IMR-90 (cell line): ENCODE results near the gene TAGLN. TPM values are rescaled to one million over a fixed set of nuclear protein-coding genes. Genes with fewer than 3 reads are reported as not detected.

Source experiments
- ATAC-seq: fragments of 200-7000 bp; cut with Tn5 transposase; 2 replicates; pipeline ENCODE4 v1.9.1; 2020; ENCODE audit warnings: low read depth, mild to moderate bottlenecking, moderate library complexity
- BruUV-seq: library from RNA; stranded (reverse); fragments of 400-500 nt; replicated peaks from 2 replicates; lab custom pipeline; 2021; lab: Mats Ljungman, UMichigan
- CTCF ChIA-PET: fragments of 300-600 bp; formaldehyde crosslinking; extraction: SDS; loops from one replicate; lab custom pipeline; 2021; ENCODE audit warnings: antibody characterized with exemption; lab: Yijun Ruan, JAX
- POLR2A ChIA-PET: fragments of 300-600 bp; sonication (Branson Sonifier 250); formaldehyde crosslinking; loops from one replicate; lab custom pipeline; 2022; ENCODE audit warnings: antibody characterized with exemption; ENCODE audit not compliant: unreplicated experiment; lab: Charles Lee
- DNase-seq: peaks from one replicate; pipeline ENCODE4 v3.0.0; 2013
- H2AFZ ChIP-seq: replicated peaks from 2 replicates; pipeline ENCODE3; 2013; ENCODE audit warnings: low read length, mild to moderate bottlenecking; ENCODE audit not compliant: poor library complexity
- H2AK5ac ChIP-seq: 2 replicates; pipeline ENCODE4 v1.6.1; 2013; ENCODE audit warnings: low read depth, low read length, inconsistent platforms
- H2AK9ac ChIP-seq: replicated peaks from 2 replicates; pipeline ENCODE3; 2013; ENCODE audit warnings: mild to moderate bottlenecking, low read depth, low read length, moderate library complexity; ENCODE audit not compliant: poor library complexity
- H2BK120ac ChIP-seq: 2 replicates; pipeline ENCODE4 v1.6.1; 2013; ENCODE audit warnings: low read depth, low read length, inconsistent platforms
- H2BK15ac ChIP-seq: 3 replicates; pipeline ENCODE4 v1.6.1; 2013; ENCODE audit warnings: low read depth, low read length, inconsistent platforms
- H2BK20ac ChIP-seq: 2 replicates; pipeline ENCODE4 v1.6.1; 2013; ENCODE audit warnings: low read depth, mild to moderate bottlenecking, inconsistent platforms, low read length, moderate library complexity
- H2BK5ac ChIP-seq: 2 replicates; pipeline ENCODE4 v1.6.1; 2013; ENCODE audit warnings: mild to moderate bottlenecking, low read depth, low read length, inconsistent platforms; ENCODE audit not compliant: poor library complexity, severe bottlenecking
- H3K14ac ChIP-seq: replicated peaks from 2 replicates; pipeline ENCODE4 v1.6.1; 2013; ENCODE audit warnings: low read depth, low read length, inconsistent platforms
- H3K18ac ChIP-seq: 2 replicates; pipeline ENCODE4 v1.6.1; 2013; ENCODE audit warnings: low read depth, low read length, control low read depth
- H3K23ac ChIP-seq: 2 replicates; pipeline ENCODE4 v1.6.1; 2013; ENCODE audit warnings: low read depth, low read length, inconsistent platforms
- H3K27ac ChIP-seq: 2 replicates; pipeline ENCODE4 v1.5.1; 2013; ENCODE audit warnings: mild to moderate bottlenecking, control low read depth, low read length; ENCODE audit not compliant: insufficient read depth
- H3K27me3 ChIP-seq: 2 replicates; pipeline ENCODE4 v1.6.1; 2013; ENCODE audit warnings: low read length; ENCODE audit not compliant: control insufficient read depth, insufficient read depth
- H3K36me3 ChIP-seq: 2 replicates; pipeline ENCODE4 v1.6.1; 2013; ENCODE audit warnings: low read length, mixed read lengths; ENCODE audit not compliant: control insufficient read depth, insufficient read depth
- H3K4ac ChIP-seq: 2 replicates; pipeline ENCODE4 v1.6.1; 2013; ENCODE audit warnings: low read depth, low read length, inconsistent platforms
- H3K4me1 ChIP-seq: 2 replicates; pipeline ENCODE4 v1.6.1; 2013; ENCODE audit warnings: low read length, mixed read lengths; ENCODE audit not compliant: control insufficient read depth, insufficient read depth
- H3K4me2 ChIP-seq: 2 replicates; pipeline ENCODE4 v1.6.1; 2013; ENCODE audit warnings: low read depth, mild to moderate bottlenecking, control low read depth, low read length, moderate library complexity
- H3K4me3 ChIP-seq: 2 replicates; pipeline ENCODE4 v1.5.1; 2013; ENCODE audit warnings: low read depth, mild to moderate bottlenecking, control low read depth, low read length, moderate library complexity; ENCODE audit not compliant: insufficient read depth
- H3K56ac ChIP-seq: 2 replicates; pipeline ENCODE4 v1.6.1; 2013; ENCODE audit warnings: low read length, inconsistent platforms; ENCODE audit not compliant: insufficient read depth; ENCODE audit errors: extremely low read depth
- H3K79me1 ChIP-seq, 2 experiments: 2 replicates each; pipeline ENCODE4 v1.6.1; 2013; ENCODE audit warnings: low read length in 2 of 2, inconsistent platforms in 1 of 2, low read depth in 1 of 2
- H3K9ac ChIP-seq: 2 replicates; pipeline ENCODE4 v1.6.1; 2013; ENCODE audit warnings: low read depth, low read length, control low read depth
- H3K9me1 ChIP-seq: 2 replicates; pipeline ENCODE4 v1.6.1; 2013; ENCODE audit warnings: low read length, inconsistent platforms; ENCODE audit not compliant: insufficient read depth
- H3K9me3 ChIP-seq: 2 replicates; pipeline ENCODE4 v1.6.1; 2013; ENCODE audit warnings: low read length; ENCODE audit not compliant: control insufficient read depth, insufficient read depth
- H4K20me1 ChIP-seq: 2 replicates; pipeline ENCODE4 v1.6.1; 2013; ENCODE audit warnings: low read length, inconsistent platforms; ENCODE audit not compliant: insufficient read depth
- H4K5ac ChIP-seq: 2 replicates; pipeline ENCODE4 v1.6.1; 2013; ENCODE audit warnings: mild to moderate bottlenecking, low read depth, low read length, control low read depth
- H4K8ac ChIP-seq, 2 experiments: 2 replicates each; pipeline ENCODE4 v1.6.1; 2013; ENCODE audit warnings: low read depth in 2 of 2, low read length in 2 of 2, control low read depth in 1 of 2, inconsistent platforms in 1 of 2
- H4K91ac ChIP-seq: 2 replicates; pipeline ENCODE4 v1.6.1; 2013; ENCODE audit warnings: low read depth, low read length, inconsistent platforms; ENCODE audit not compliant: insufficient read depth
- CEBPB ChIP-seq: IDR thresholded peaks from 2 replicates; pipeline ENCODE4 v1.6.1; 2012; ENCODE audit warnings: low read depth, low read length, improper control_type of control experiment
- SMC3 ChIP-seq: fragments of 150-350 bp; IDR thresholded peaks from 2 replicates; pipeline ENCODE4 v1.6.1; 2016; ENCODE audit warnings: low read depth, mild to moderate bottlenecking, antibody characterized with exemption, low read length, moderate library complexity
- WGBS, 2 experiments: methylation state at CpG; one replicate each; pipeline versions ENCODE4 v1.1.5 to v1.1.7; 2013; ENCODE audit warnings: missing lambda C conversion rate in 2 of 2; ENCODE audit not compliant: insufficient read length in 1 of 2; ENCODE audit errors: extremely low coverage in 2 of 2; 5-methylcytosine and 5-hydroxymethylcytosine counted together
- dilution Hi-C: fragments of 300-500 bp; cut with HindIII; formaldehyde crosslinking; loops from one replicate; pipeline ENCODE4 v1.14.3; 2018; ENCODE audit warnings: low sequenced_read_pairs; ENCODE audit not compliant: unreplicated experiment
- in situ Hi-C: fragments of 300-500 bp; cut with MboI; formaldehyde crosslinking; loops from 3 replicates; pipeline ENCODE4 v1.14.3; 2019; ENCODE audit warnings: low sequenced_read_pairs, inconsistent platforms, mixed read lengths
- intact Hi-C: fragments of 100-400 bp; cut with micrococcal nuclease; formaldehyde crosslinking; loops from 2 replicates; pipeline ENCODE4 v1.10.0; 2022
- polyA plus RNA-seq, 3 experiments: library from polyadenylated mRNA; depleted of rRNA; stranded (reverse); fragments of >200 nt; gene quantifications; 2 replicates each; pipeline ENCODE4 v1.2.3, GENCODE V29; 2012; ENCODE audit warnings: low replicate concordance in 1 of 3
- total RNA-seq: library from RNA; depleted of rRNA; stranded (reverse); fragments of >200 nt; gene quantifications from 2 replicates; pipeline ENCODE4 v1.2.3, GENCODE V29; 2012; rRNA removed

Gene TAGLN
- total and polyA plus RNA-seq, 2 of the 4 experiments (the other 2 are of a cell fraction) = 2,558 to 3,760 TPM

- no peak overlapping the region for H2BK20ac ChIP-seq
- no peak overlapping the region for H2BK15ac ChIP-seq
- H3K4ac ChIP-seq = no peak overlapping the region
- H3K9me1 ChIP-seq = no peaks in the 10 kb centered on the region; the same call in 1 of the 2 replicates
- H3K9me3 ChIP-seq = no peaks in the 10 kb centered on the region
- in situ Hi-C loops = no loop called here
- no peak overlapping the region for H3K23ac ChIP-seq
- no TSS peak for BruUV-seq
- no peak overlapping the region for H4K8ac ChIP-seq
- no peak overlapping the region for H4K91ac ChIP-seq
- dilution Hi-C loops = no loop called here
- H3K36me3 ChIP-seq = peaks cover 5% of the 10 kb centered on the region
- H3K27me3 ChIP-seq = no peaks in the 10 kb centered on the region
- POLR2A ChIA-PET = no interaction called here
- TF ChIP-seq CEBPB = no peak
- TF ChIP-seq SMC3 = peak; percentile 4; the same call in 1 of the 2 replicates
- ATAC-seq (peak; percentile 56; the same call in 1 of the 2 replicates), DNase-seq (peak; percentile 71)
- no peak overlapping the region for H4K5ac ChIP-seq
- no peak overlapping the region for H2BK120ac ChIP-seq
- H2AFZ ChIP-seq = no peak overlapping the region
- H2AK9ac ChIP-seq = no peak overlapping the region
- H3K79me1 ChIP-seq = peaks cover 6 to 10% of the 10 kb centered on the region in 2 experiments; a peak in 3 of 4 replicates
- H3K56ac ChIP-seq = no peak overlapping the region
- intact Hi-C loops = no loop called here
- 0 out of 2 replicates have a peak, but pooled peaks cover 3% of the 10 kb centered on the region for H4K20me1 ChIP-seq
- H3K18ac ChIP-seq = no peak overlapping the region
- no peak overlapping the region for H3K27ac ChIP-seq
- CTCF ChIA-PET = no interaction called here
- H3K4me3 ChIP-seq = no peak overlapping the region
- no CpG with 5 or more reads among the region's 2 CpGs for WGBS, 2 experiments
- no peak overlapping the region for H2AK5ac ChIP-seq
- no peak overlapping the region for H3K14ac ChIP-seq
- H2BK5ac ChIP-seq = no peak overlapping the region
- no peak overlapping the region for H3K9ac ChIP-seq
- peaks cover 2% of the 10 kb centered on the region; the same call in 1 of the 2 replicates for H3K4me1 ChIP-seq
- H3K4me2 ChIP-seq = no peak overlapping the region
Measured at GRCh38 chr11:117256573-117256972, 57.4 kb downstream of the TAGLN start.

Other genes starting within 250 kb of the TAGLN start
- gene SIK3, start 100.9 kb upstream of the TAGLN start, total RNA-seq = 8.2 and 17.2 TPM in 2 replicates
- gene SIK3, start 100.9 kb upstream of the TAGLN start, polyA plus RNA-seq (2012; rRNA removed) = 7.5 and 9.1 TPM in 2 replicates
- 213 and 280 TPM in 2 replicates for gene PAFAH1B2, start 55.1 kb upstream of the TAGLN start, total RNA-seq
- 24.2 and 29.8 TPM in 2 replicates for gene PAFAH1B2, start 55.1 kb upstream of the TAGLN start, polyA plus RNA-seq (2012; rRNA removed)
- 6.7 and 7.3 TPM in 2 replicates for gene SIDT2, start 20.6 kb upstream of the TAGLN start, total RNA-seq
- 29.7 and 30.3 TPM in 2 replicates for gene SIDT2, start 20.6 kb upstream of the TAGLN start, polyA plus RNA-seq (2012; rRNA removed)
- gene PCSK7, start 32.7 kb downstream of the TAGLN start, total RNA-seq = 35.8 and 36.7 TPM in 2 replicates
- 48.4 and 54.3 TPM in 2 replicates for gene PCSK7, start 32.7 kb downstream of the TAGLN start, polyA plus RNA-seq (2012; rRNA removed)
- gene RNF214, start 33.3 kb downstream of the TAGLN start, total RNA-seq = 7.5 and 7.9 TPM in 2 replicates
- gene RNF214, start 33.3 kb downstream of the TAGLN start, polyA plus RNA-seq (2012; rRNA removed) = 14.8 and 16.1 TPM in 2 replicates
- 2.5 and 2.7 TPM in 2 replicates for gene BACE1-AS, start 92.0 kb downstream of the TAGLN start, total RNA-seq
- 2.4 and 2.9 TPM in 2 replicates for gene BACE1-AS, start 92.0 kb downstream of the TAGLN start, polyA plus RNA-seq (2012; rRNA removed)
- 27.6 and 29.2 TPM in 2 replicates for gene BACE1, start 116.9 kb downstream of the TAGLN start, total RNA-seq
- gene BACE1, start 116.9 kb downstream of the TAGLN start, polyA plus RNA-seq (2012; rRNA removed) = 42.4 and 50.6 TPM in 2 replicates
- 23.6 and 26.9 TPM in 2 replicates for gene CEP164, start 128.5 kb downstream of the TAGLN start, total RNA-seq
- gene CEP164, start 128.5 kb downstream of the TAGLN start, polyA plus RNA-seq (2012; rRNA removed) = 20.0 and 23.3 TPM in 2 replicates